ENCODE measurements around the gene IL12RB1.
A peak's percentile ranks its signal among the peaks of the same experiment; 100 is the strongest.

IL12RB1 gene

DNA sequence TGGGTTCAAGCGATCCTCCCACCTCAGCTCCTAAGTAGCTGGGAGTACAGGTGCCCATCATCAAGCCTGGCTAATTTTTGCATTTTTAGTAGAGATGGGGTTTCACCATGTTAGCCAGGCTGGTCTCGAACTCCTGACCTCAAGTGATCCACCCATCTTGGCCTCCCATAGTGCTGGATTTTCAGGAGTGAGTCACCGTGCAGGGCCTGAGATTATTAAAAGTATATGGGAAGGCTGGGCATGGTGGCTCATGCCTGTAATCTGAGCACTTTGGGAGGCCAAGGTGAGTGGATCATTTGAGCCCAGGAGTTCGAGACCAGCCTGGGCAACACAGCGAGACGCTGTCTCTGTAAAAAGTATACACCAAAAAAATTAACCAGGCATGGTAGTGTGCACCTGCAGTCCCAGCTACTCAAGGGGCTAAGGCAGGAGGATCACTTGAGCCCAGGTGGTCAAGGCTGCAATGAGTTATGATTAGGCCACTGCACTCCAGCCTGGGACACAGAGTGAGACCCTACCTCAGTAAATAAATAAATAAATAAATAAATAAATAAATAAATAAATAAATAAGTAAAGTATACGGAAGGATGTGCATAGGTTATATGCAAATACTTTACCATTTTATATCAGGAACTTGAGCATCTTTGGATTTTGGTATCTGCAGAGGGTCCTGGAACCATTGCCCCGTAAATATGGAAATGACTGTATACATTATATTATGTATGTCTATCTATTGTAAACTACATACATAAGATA lies 854 bp downstream of the IL12RB1 start:
- DNase-seq = no peak

DNA sequence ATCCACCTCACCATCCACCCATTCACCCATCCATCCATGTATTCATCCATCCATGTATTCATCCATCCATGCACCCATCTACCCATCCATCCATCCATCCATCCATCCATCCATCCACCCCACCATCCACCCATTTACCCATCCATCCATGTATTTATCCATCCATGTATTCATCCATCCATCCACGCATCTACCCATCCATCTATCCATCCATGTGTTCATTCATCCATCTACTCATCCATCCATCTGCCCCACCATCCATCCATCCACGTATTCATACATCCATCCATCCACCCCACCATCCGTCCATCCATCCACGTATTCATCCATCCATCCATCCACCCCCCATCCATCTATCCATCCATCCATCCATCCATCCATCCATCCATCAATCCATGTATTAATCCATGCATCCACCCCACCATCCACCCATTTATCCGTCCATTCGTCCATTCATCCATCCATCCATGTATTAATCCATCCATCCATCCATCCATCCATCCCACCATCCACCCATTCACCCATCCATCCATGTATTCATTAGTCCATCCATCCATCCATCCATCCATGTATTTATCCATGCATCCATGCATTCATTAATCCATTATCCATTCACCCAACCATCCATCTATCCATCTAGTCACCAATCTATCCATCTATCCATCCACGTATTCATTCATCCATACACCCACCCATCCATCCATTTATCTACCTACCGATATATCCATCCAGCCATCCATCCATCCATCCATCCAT lies 2.6 kb downstream of the IL12RB1 start:
- DNase-seq = no peak

- DNase-seq = no peak
These were observed 12.5 kb downstream of the IL12RB1 start for GRCh38 chr19:18074192-18074591.

GRCh38 chr19:18073197-18073596 lies 13.5 kb downstream of the IL12RB1 start:
- no peak for DNase-seq

DNA sequence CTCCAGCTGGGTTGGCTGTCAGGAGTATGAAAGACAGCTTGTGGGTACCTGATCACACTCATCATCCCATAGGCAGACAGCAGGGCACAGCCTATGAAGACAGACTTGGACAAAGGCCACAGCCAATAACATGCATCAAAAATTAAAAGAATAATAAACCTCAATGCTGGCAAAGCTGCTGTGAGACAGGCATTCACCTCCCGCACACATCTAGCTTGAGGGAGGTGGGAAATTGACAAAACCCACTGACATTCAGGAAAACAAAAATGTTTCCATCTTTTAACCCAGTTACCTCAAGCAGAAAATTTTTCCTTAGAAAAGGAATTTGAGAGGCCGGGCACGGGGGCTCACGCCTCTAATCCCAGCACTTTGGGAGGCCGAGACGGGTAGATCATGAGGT lies 14.4 kb downstream of the IL12RB1 start:
- no peak for DNase-seq

DNA sequence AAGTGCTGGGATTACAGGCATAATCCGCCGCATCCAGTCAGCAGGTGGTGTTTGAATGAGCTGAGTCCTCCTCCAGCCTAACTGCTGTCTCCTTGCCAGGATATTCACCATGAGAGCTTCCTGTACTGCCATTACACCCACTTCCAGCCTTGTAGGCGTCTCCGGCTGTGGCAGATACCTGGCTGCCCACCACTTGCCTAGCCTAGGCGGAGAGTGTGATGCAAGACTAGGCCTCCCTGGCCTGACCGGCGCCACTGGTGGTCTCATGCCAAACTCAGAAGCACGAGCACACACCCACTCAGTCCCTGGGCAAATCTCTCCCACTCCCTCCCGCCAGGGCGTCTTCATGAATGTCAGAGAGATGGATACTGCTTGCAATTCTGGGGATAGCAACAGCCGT lies 16.6 kb downstream of the IL12RB1 start:
- DNase-seq = no peak

DNA sequence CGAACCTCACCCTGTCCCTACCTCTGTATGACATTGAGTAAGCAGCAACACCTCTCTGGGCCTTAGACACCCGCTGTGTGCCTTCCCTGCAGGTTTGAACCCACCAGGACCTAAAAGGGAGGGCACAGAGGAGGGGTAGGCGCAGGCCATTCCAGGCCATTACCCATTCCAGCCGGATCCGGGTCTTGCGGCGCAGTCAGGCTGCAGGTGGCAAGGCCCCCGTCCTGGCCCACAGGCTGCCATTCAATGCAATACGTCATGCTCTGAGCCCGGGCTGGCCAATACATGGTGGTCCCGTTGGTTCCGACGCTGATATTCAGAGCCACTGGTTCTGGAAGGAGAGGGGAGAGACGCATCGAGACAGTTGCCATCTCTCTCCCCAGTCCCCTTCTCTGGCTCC lies 17.4 kb downstream of the IL12RB1 start:
- DNase-seq = no peak

GRCh38 chr19:18068395-18068794 lies 18.3 kb downstream of the IL12RB1 start:
- no peak for DNase-seq

DNA sequence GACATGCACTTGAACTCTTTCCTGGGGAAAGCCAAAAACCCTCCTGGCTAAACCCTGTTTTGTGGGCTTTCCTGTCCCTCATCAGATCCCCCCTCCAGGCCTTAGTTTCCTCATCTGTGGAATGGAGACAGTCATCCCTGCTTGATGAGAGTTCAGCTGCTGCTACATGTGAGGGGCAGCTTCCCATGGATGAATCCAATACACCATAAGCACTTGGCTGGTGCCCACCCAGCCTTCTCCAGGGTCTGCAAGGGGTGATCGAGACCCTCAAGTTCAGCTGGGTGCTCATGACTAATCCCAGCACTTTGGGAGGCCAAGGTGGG lies 21.6 kb downstream of the IL12RB1 start:
- DNase-seq = no peak

GRCh38 chr19:18063463-18063862 lies 23.3 kb downstream of the IL12RB1 start:
- no peak for DNase-seq

DNA sequence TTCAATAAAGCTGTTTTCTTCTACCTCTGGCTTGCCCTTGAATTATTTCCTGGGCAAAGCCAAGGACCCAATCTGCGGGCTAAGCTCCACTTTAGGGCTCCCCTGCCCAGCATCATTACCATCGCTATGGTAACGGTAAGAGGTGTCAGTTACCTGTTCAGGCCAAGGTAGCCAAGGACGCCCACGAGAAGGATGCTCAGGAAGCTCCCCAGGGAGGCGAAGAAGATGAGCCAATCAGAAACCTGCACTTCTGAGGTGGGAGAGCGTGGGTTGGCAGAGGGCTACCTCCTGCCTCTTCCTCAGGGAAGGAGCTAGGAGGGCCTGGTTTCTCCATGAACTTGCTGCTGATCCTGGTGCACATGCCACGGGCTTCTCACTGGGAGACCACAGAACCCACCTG lies 24.7 kb downstream of the IL12RB1 start:
- peak; percentile 95 for DNase-seq

DNA sequence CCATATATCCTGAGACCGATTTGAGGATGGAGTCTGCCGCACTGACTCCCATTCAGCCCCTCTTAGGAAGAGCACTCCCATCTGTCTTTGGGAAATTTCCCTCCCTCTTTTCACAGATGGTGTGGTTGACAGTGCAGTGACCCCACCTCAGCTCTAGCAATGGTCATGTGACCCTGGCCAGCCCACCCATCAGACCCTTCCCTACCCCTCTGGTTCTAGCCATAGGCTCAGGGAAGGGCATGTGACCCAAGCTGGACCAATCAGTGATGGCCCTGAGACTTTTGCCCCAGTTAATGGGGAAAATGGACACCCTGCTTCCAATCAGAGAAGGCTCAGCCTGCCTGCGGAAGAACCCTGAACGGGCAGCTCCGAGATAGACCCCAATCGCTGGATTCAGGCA lies 26.3 kb downstream of the IL12RB1 start:
- no peak for DNase-seq

DNA sequence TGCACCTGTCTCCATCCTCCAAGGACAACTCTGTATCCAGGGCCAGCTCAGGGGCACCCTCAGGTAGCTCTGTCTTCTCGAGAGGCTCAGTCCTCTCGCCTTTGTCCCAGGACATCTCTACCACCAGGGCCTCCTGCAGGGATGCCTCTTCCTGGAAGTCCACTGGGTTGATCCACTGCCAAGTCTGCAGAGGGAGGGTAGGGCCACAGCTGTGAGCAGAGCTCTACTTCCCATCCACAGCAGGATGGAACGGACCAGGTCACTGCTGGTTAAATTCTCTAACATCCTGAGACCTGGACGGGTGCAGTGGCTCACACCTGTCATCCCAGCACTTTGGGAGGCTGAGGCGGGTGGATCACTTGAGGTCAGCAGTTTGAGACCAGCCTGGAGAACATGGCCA lies 26.8 kb downstream of the IL12RB1 start:
- DNase-seq = no peak

GRCh38 chr19:18059297-18059696 lies 27.4 kb downstream of the IL12RB1 start:
- no peak for DNase-seq

DNA sequence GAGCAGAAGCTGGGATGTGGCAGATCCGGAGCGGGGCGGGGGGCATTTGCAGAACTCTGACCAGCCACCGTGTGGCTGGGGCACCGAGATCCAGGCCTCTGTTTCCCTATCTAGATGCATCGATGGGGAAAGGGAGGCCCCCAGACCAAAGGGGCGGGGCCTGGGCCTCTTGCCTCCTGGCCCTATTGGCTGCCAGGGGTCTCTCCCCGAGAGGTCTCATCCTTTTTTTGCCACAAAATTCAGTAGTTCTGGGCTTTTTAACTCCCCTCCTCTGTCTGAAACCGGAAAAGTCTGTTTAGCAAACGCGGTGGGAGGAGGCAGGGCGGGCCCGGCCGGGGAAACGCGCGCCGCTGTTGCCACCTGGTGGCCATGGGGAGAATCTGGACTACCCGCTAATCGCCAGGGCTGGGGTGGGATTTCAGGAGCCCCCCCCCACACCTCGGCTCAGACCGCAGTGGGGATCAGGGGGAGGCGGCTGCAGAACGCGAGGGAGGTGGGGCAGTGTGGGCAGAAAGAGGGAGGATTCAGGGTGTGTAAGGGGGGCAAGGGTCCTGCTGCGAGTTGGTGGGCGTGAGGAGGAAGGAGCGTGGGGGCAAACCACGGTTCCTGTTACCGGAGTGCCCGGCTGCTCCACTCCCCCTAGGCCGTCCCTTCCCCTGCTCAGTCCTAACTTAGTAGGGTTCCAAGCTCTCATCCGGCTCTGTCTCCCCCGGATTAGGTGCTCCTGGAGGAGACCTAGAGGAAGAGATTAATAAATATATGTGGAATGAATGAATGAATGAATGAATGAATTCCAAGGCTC lies 28.3 kb downstream of the IL12RB1 start:
- DNase-seq = peak; percentile 65

GRCh38 chr19:18057557-18057956 lies 29.2 kb downstream of the IL12RB1 start:
- DNase-seq = no peak

- no peak for DNase-seq
These were observed 30.8 kb downstream of the IL12RB1 start for GRCh38 chr19:18055967-18056366.

DNA sequence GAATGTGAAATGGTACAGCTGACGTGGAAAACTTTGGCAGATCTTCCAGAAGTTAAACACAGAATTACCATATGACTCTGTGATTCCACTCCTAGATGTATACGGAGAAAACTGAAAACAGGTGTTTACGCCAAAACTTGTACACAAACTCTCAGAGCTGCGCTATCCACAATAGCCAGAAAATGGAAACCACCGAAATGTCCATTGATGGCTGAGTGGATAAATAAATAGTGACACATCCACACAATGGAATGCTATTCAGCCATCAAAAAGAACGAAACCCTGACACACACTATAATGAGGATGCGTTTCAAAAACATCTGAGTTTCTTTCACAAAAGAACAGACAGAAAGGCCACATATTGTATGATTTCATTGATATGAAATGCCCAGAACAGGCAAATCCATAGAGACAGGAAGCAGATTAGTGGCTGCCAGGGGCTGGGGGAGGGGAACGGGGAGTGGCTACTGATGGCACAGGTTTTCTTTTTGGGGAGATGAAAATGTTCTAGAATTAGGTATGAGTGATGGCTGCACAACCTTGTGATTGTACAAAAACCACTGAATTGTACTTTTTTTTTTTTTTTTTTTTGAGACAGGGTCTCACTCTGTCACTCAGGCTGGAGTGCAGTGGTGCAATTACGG lies 33.0 kb downstream of the IL12RB1 start:
- DNase-seq = no peak

DNA sequence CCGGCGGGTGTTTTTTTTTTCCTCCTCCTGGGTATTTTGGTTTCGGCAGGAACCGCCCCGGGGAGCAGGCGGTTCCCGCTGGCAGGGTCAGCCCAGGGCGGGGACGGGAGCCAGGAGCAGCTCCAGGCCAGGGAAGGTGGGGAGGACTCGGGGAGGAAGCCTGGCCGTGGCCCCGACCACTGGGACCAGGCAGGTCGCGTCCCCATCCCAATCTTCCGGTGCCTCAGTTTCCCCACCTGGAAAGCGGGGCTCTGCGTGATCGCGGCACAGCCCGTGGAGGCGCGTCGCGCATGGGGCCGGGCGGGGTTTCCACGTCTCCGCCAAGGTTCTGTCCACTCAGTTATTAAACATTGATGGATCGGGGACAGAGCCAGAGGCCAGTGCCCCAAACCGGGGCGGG lies 34.8 kb downstream of the IL12RB1 start:
- no peak for DNase-seq

DNA sequence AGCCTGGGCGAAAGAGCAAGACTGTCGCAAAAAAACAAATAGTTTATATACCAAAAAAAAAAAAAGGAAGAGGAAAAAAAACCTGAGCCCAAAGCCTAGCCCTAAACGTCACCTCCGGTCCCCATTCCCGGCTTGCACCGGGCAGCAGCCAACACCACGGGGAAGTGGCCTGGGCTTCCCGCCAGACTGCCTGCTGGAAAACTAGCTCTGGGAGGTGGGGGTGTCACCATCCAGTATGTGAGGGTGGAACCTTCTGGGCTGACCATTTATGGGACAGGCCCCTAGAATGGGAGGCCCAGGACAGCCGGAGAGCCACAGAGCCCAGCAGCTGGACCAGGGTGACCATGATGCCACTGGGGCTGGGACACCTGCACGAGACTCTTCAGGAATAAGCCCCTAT lies 37.3 kb downstream of the IL12RB1 start:
- DNase-seq = no peak

DNA sequence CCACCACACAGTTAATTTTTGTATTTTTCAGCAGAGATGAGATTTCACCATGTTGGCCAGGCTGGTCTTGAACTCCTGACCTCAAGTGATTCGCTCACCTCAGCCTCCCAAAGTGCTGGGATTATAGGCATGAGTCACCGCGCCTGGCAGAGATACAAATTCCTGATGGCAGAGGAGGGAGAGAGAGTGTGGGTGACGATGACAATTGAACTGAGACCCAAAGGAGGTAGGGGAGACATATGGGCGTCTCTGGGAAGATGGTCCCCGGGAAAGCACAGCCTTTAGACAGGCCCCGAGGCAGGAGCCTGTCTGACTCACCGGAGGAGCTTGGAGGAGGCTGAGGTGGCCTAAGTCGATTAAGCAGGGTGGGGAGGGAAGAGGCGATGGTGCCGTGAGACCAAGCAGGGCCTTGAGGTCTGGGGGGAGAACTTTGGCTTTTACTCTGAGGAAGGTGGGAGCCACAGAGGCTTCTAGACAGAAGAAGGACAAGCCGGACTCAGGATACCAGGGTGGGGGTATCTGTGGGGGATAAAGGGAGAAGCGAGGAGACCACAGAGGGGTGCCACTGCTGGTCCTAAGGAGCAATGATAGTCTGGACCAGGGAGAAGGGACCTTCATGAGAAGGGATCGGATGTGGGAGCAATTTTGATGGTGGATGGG lies 40.5 kb downstream of the IL12RB1 start:
- DNase-seq = no peak

GRCh38 chr19:18045307-18046050 lies 41.3 kb downstream of the IL12RB1 start:
- DNase-seq = no peak

Data from DMS79 treated with DMSO at 0.1 percent for 48 hours (cell line).